Bone marrow (tissue), 2 donors: ENCODE data around the gene BRD4.

Experiments
- DNase-seq, 2 donors: peaks; one replicate each; lab custom pipeline; 2025; lab: John Stamatoyannopoulos, UW

Gene BRD4

DNA sequence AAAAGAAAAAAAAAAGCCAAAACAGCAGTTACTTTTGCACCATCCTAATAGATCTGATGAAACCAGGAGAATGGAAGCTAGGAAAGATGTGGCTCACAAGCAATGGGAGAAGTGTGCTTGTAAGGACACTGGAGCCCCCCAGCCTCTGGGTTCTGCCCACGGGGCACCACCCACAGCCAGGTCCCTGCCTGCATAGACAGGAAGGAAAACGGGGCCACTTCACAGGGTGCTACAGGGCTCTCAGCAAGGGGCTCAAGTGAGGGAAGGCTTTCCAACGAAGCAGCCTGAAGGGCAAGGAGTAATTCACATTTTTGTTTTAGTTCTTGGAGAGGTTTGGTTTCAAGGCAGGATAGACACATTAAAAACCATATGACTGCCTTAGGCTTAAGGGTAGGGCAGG, 42.7 kb downstream of the BRD4 start:
- no peak for DNase-seq

- DNase-seq, result no peak
Measured at GRCh38 chr19:15288146-15288963, 44.0 kb downstream of the BRD4 start.

GRCh38 chr19:15287496-15287895, 44.8 kb downstream of the BRD4 start:
- DNase-seq, result no peak

GRCh38 chr19:15286688-15287365, 45.5 kb downstream of the BRD4 start:
- no peak for DNase-seq

GRCh38 chr19:15285896-15286591, 46.3 kb downstream of the BRD4 start:
- DNase-seq, result no peak

GRCh38 chr19:15284896-15285295, 47.4 kb downstream of the BRD4 start:
- no peak for DNase-seq

DNA sequence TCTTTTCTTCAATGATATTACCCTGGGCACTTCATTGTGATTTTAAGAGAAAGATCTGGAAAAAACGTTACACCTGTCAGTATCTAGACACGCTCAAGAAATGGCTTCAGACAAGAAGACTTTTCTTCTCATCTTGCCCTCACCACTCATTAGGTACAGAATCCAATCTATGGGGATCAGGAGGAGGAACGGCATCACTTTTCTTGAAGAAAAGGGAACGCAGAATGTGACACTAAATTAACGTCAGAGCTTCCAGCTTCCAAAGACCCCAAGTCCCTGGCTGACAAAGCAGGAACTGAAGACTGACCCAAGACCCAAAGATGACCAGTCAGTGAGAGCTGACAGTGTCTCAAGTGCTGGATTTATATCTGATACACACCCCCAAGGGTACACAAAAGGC, 48.2 kb downstream of the BRD4 start:
- DNase-seq, result no peak

DNA sequence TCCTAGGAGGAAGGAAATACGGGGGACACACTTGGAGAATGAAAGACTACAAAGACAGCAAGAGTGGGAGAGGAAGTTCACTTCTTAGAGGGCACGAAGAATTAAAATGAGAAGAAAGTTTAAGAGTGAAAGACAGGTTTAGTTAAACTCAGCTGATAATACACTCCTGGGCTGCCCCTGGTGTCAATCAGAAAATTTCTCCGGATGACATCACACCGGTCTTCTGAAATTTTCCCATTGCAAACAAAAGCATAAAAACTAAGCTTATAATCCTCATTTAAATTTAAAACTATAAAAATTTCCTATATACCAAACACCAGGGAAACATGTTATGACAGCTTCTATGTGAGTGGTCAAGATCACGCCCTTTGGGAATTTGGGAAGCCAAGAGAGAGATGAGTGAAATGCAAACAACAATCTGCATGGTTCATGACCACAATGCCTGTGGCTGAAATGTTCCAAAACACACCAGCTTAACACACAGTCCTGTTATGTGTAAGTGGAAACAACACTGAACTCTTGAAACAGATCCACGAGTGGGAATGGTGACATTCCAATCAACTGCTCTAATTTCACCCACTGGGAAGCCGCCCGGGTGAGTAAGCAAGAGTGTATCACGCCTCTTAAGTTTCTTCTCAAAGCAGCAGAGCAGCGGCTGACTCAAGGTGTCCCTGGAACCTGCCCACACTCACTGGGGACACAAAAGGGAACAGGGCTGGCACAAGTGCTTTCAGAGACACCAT, 49.0 kb downstream of the BRD4 start:
- no peak for DNase-seq

DNA sequence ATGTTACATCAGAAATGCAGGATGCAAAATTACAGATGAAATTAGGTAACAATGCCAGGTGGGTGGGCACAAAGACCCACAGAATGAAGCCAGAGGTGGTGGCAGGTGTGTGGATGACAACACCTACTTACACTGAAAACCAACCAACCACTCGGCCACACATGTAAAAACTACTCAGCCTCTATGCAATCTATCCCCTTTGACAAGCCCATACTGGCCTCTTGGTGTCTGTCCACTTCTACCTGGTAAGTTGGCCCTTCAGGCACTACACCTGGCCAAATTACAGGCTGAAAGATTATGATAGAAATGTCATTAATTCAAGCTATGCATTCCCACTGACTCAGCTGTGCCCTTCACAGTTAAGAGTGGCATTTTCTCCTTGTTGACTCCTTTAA, 50.0 kb downstream of the BRD4 start:
- no peak for DNase-seq

GRCh38 chr19:15280915-15281683, 51.2 kb downstream of the BRD4 start:
- DNase-seq, result no peak

DNA sequence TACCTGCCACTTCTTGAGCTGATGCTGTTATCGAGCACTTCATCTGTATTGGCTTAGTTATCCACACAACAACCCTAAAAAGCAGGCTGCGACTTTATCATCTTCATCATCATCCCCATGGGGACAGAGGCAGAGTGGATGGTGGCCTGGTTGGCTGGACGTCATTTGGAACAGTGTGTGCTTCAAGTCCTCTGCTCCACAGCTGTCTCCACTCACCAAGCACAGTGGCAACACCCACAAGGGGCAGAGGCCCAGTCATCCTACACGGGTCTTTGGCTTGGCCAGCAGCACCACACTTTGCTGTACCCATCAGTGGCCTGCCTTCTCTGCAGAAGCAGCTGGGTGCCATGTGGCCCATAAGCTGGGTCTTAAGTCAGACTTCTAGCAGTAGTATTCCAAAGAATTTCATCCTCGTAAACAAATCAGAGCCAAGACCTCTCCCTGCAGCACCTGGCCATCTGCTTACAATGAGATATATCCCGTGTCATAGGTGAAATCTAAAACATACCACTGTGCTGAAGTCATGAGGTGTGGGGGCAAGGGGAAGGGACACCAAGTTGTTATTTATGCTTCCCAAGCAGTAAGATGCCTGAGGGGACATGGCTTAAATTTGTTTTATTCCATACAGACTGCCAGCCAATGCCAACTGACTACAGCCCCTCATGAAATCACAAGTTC, 52.2 kb downstream of the BRD4 start:
- no peak for DNase-seq

- DNase-seq, result no peak
Measured at GRCh38 chr19:15279326-15279904, 52.9 kb downstream of the BRD4 start.

DNA sequence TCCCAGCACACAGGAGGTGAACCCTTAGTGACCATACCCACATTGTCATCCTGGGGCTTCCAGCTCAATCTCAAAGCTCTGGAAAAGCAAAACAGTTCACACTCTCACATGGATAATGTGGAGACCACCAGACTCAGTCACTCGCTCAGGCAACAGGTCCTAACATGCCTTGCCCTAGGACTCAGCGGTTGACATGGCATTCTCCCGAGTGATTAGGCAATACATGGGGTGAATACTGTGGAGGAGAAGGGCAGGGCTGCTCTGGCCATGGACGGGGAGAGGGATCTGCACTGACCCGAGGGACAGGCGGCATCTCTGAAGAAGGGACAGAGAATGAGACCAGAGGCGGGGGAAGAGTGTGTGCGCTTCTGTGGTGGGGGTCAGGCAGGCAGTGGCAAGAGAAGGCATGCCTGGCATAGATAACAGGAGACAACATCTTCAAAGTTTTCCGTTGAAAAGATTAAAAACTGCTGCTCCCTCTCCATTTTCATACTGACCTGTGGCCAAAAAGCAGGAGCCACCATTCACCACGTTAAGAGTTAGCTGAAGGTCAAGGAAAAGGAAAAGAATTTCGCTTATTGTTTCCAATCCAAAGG, 55.6 kb downstream of the BRD4 start:
- no peak for DNase-seq

DNA sequence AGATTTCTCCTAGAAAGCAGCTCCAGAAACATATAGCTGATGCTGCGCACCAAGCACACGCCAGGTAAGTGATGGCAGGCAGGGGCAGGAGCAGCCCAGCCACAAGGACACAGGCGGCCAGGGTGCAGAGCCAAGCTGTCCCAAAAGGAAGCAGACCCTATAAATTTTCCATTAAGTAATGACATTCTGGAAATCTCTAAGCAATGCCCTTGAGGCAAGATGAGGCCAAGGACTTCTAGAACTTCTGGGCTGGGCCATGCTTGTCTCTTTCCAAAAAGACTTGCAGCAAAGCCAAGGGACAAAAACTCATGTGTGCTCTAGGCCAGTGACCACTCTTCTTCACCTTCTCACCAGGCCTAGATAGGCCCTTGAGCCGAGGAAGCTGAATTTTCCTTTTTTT, 57.9 kb downstream of the BRD4 start:
- DNase-seq, result no peak

GRCh38 chr19:15269806-15270205, 62.5 kb downstream of the BRD4 start:
- no peak for DNase-seq

DNA sequence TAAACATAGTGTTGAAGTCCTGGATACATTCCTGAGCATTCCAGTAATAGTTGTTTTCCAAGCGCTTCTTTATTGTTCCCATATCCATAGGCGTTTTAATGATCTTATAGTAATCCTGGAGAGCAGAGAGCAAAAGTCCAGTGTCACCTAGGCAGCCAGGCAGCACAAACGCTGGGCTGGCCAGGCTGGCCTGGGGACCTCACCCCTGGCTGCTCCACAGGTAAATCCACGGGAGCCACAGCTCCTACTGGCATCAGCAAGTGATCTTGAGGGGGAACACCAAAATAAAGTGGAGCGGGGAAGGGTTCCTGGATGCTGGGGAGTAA, 63.4 kb downstream of the BRD4 start:
- DNase-seq, result no peak

DNA sequence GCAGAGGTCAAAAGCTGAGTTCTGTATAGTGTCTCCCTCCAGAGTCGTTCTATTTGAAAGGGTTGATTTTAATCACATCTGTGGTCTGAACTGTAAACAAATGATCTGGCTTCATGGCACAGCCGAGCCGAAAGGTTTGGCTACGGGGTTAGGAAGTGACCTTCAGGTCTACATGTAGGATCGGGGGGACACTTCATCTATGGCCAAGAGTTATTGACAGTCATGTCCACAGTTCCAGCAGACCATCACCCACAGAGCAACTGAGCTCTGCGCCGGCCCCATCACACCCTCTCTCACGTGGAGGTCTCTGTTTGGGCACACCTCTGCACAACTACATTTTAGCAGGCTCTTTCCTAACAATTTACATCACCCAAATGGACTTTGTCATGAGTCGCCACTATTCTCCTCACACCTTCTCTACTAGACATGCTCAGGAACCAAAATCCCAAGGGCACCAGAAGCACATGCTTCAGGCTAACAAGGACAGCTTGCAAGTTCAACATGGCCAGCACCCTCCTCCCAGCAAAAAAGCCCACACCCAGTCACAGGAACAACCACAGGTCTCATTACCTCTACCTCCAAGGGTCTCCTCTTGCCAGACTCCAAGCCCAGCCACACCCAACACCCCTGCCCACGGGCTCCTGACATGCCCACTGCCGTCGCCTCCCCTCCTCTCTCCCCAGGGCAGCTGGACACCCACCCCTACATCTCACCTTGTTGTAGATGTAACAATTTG, 64.0 kb downstream of the BRD4 start:
- DNase-seq, result no peak

- DNase-seq, result no peak
Measured at GRCh38 chr19:15266683-15267082, 65.7 kb downstream of the BRD4 start.

GRCh38 chr19:15265850-15266248, 66.5 kb downstream of the BRD4 start:
- DNase-seq, result no peak
